Neural progenitor cell (in vitro differentiated cells): ENCODE measurements around the gene SUDS3.

ENCODE experiments used
- CTCF ChIP-seq: fragments of 200-600 bp; sonication (generic); IDR thresholded peaks from 2 replicates; pipeline ENCODE4 v1.5.1; 2017; ENCODE audit warnings: antibody characterized with exemption, mild to moderate bottlenecking
- EZH2 ChIP-seq: fragments of 200-600 bp; sonication (generic); IDR thresholded peaks from 2 replicates; pipeline ENCODE4 v1.6.1; 2017; ENCODE audit warnings: antibody characterized with exemption, mild to moderate bottlenecking, moderate library complexity
- EZH2phosphoT487 ChIP-seq: fragments of 200-600 bp; sonication (generic); IDR thresholded peaks from 2 replicates; pipeline ENCODE4 v1.6.1; 2017; ENCODE audit warnings: antibody characterized with exemption

GRCh38 chr12:118334241-118334640, 42.1 kb upstream of the SUDS3 start:
- no peak for TF ChIP-seq CTCF
- no peak for TF ChIP-seq EZH2
- TF ChIP-seq EZH2phosphoT487, result no peak
